BJ (cell line): Measurements from ENCODE around the gene DOCK4. TPM values are rescaled to one million over a fixed set of nuclear protein-coding genes. Genes with fewer than 3 reads are reported as not detected.

Experiments used
- CTCF ChIA-PET: fragments of 350-600 bp; formaldehyde crosslinking; extraction: SDS; loops from one replicate; lab custom pipeline; 2021; ENCODE audit warnings: antibody characterized with exemption, inconsistent platforms; lab: Yijun Ruan, JAX
- POLR2A ChIA-PET: fragments of 300-600 bp; sonication (Branson Sonifier 250); formaldehyde crosslinking; extraction: SDS; loops from one replicate; lab custom pipeline; 2021; ENCODE audit warnings: antibody characterized with exemption; lab: Charles Lee
- DNase-seq: peaks from one replicate; pipeline ENCODE4 v3.0.0-alpha.2; 2011; ENCODE audit warnings: low read depth
- H3K27me3 ChIP-seq: 2 replicates; pipeline ENCODE4 v1.6.0; 2011; ENCODE audit warnings: low read length; ENCODE audit not compliant: control insufficient read depth, insufficient read depth
- H3K36me3 ChIP-seq: 2 replicates; pipeline ENCODE4 v1.5.1; 2011; ENCODE audit warnings: low read length; ENCODE audit not compliant: control insufficient read depth, insufficient read depth
- H3K4me3 ChIP-seq: 2 replicates; pipeline ENCODE4 v1.5.1; 2011; ENCODE audit warnings: low read depth, mild to moderate bottlenecking, control low read depth, low read length
- CTCF ChIP-seq: IDR thresholded peaks from 2 replicates; pipeline ENCODE4 v1.5.1; 2011; ENCODE audit warnings: low read depth, mild to moderate bottlenecking, control low read depth, inconsistent platforms, low read length, moderate library complexity; ENCODE audit not compliant: insufficient read depth
- polyA plus RNA-seq: library from polyadenylated mRNA; depleted of rRNA; stranded (reverse); fragments of >200 nt; gene quantifications from 2 replicates; pipeline ENCODE4 v1.2.3, GENCODE V29; 2011

DOCK4 gene
- polyA plus RNA-seq, 1 experiment: 0.15 TPM

GRCh38 chr7:111765751-111766643 is 440.2 kb downstream of the DOCK4 start:
- Histone ChIP-seq H3K36me3 (no peaks in the 10 kb centered on the region), H3K4me3 (no peak overlapping the region), H3K27me3 (no peaks in the 10 kb centered on the region)
- CTCF ChIA-PET: interaction anchor here (1.0 to 2.5 kb wide), 4 partner anchors 13 to 730 kb away, joined by 3 to 10 read pairs (median 5); no protein-coding TSS in a partner anchor
- DNase-seq: no peak
- POLR2A ChIA-PET: no interaction called here
- no peak for TF ChIP-seq CTCF

GRCh38 chr7:111763221-111763801 is 442.9 kb downstream of the DOCK4 start:
- Histone ChIP-seq H3K27me3 (no peaks in the 10 kb centered on the region), H3K4me3 (no peak overlapping the region), H3K36me3 (no peaks in the 10 kb centered on the region)
- no peak for DNase-seq
- ChIA-PET POLR2A (no interaction called here), CTCF (interaction anchor here (0.7 to 5.1 kb wide), 13 partner anchors 8 to 733 kb away, joined by 3 to 86 read pairs (median 6); no protein-coding TSS in a partner anchor)
- peak; percentile 73 for TF ChIP-seq CTCF

GRCh38 chr7:111762799-111763198 is 443.4 kb downstream of the DOCK4 start:
- no peak for DNase-seq
- Histone ChIP-seq H3K27me3 (no peaks in the 10 kb centered on the region), H3K4me3 (no peak overlapping the region), H3K36me3 (no peaks in the 10 kb centered on the region)
- TF ChIP-seq CTCF: no peak
- CTCF ChIA-PET: interaction anchor here (1.0 to 5.1 kb wide), 11 partner anchors 8 to 733 kb away, joined by 3 to 86 read pairs (median 8); no protein-coding TSS in a partner anchor
- POLR2A ChIA-PET: no interaction called here

- Histone ChIP-seq H3K27me3 (no peaks in the 10 kb centered on the region), H3K36me3 (no peaks in the 10 kb centered on the region), H3K4me3 (no peak overlapping the region)
- POLR2A ChIA-PET: no interaction called here
- CTCF ChIA-PET: interaction anchor here (0.6 to 5.1 kb wide), 10 partner anchors 8 to 734 kb away, joined by 3 to 86 read pairs (median 8); no protein-coding TSS in a partner anchor
- no peak for TF ChIP-seq CTCF
- DNase-seq: no peak
These were observed 444.0 kb downstream of the DOCK4 start for GRCh38 chr7:111762211-111762610.

GRCh38 chr7:111760043-111760442 is 446.2 kb downstream of the DOCK4 start:
- no peak overlapping the region for H3K4me3 ChIP-seq
- no peaks in the 10 kb centered on the region for H3K27me3 ChIP-seq
- DNase-seq: no peak
- ChIA-PET POLR2A (no interaction called here), CTCF (interaction anchor here (1.3 to 5.1 kb wide), 3 partner anchors 18 to 656 kb away, joined by 3 to 86 read pairs (median 5); no protein-coding TSS in a partner anchor)
- no peaks in the 10 kb centered on the region for H3K36me3 ChIP-seq
- TF ChIP-seq CTCF: no peak
